Esophagus squamous epithelium (tissue), 4 donors: ENCODE measurements around the gene YBX1.

ENCODE experiments used
- POLR2A ChIP-seq, 4 donors: fragments of 450-650 bp; IDR thresholded peaks; one replicate each; pipeline ENCODE4 v1.6.1; 2017; ENCODE audit warnings: antibody characterized with exemption in 4 of 4, mild to moderate bottlenecking in 4 of 4, moderate library complexity in 3 of 4
- TF ChIP-seq, protein P1 (sequence below), 6 experiments: fragments of 450-650 bp in 4 of 6; fragments of 200-600 bp in 2 of 6; sonication (generic) in 2 of 6; IDR thresholded peaks; one replicate each; pipeline ENCODE4 v1.5.1; 2016 to 2019; ENCODE audit warnings: antibody characterized with exemption in 6 of 6, mild to moderate bottlenecking in 4 of 6, moderate library complexity in 4 of 6

DNA sequence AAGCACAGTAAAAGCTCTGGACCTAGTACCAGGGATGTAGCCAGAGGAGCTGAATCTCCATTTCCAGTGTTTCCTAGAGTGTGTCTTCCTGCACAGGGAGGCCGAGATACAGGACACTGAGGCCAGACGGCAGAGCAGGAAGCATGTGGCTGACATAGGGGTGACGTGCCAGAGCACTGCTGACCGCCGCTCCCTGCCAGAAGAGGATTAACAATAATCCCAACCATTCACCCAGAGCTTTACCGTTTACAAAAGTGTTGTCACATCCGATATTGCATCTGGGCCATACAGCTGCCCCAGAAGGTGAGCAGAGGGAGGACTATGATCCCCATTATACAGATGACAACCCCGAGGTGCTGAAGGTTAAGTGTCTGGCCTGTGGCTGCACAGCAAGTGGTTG lies 63.6 kb downstream of the YBX1 start:
- no peak for TF ChIP-seq POLR2A (IDR thresholded peaks at IDR 0.05)
- TF ChIP-seq, protein P1, sequence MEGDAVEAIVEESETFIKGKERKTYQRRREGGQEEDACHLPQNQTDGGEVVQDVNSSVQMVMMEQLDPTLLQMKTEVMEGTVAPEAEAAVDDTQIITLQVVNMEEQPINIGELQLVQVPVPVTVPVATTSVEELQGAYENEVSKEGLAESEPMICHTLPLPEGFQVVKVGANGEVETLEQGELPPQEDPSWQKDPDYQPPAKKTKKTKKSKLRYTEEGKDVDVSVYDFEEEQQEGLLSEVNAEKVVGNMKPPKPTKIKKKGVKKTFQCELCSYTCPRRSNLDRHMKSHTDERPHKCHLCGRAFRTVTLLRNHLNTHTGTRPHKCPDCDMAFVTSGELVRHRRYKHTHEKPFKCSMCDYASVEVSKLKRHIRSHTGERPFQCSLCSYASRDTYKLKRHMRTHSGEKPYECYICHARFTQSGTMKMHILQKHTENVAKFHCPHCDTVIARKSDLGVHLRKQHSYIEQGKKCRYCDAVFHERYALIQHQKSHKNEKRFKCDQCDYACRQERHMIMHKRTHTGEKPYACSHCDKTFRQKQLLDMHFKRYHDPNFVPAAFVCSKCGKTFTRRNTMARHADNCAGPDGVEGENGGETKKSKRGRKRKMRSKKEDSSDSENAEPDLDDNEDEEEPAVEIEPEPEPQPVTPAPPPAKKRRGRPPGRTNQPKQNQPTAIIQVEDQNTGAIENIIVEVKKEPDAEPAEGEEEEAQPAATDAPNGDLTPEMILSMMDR (IDR thresholded peaks at IDR 0.05), result no peak
